Measurements from ENCODE around the gene KCNG2. TPM values are rescaled to one million over a fixed set of nuclear protein-coding genes. Genes with fewer than 3 reads are reported as not detected.

Gene KCNG2
- total and polyA plus RNA-seq, 12 donors, result 0.06 to 2.9 (median 0.50) TPM; not detected in 3

DNA sequence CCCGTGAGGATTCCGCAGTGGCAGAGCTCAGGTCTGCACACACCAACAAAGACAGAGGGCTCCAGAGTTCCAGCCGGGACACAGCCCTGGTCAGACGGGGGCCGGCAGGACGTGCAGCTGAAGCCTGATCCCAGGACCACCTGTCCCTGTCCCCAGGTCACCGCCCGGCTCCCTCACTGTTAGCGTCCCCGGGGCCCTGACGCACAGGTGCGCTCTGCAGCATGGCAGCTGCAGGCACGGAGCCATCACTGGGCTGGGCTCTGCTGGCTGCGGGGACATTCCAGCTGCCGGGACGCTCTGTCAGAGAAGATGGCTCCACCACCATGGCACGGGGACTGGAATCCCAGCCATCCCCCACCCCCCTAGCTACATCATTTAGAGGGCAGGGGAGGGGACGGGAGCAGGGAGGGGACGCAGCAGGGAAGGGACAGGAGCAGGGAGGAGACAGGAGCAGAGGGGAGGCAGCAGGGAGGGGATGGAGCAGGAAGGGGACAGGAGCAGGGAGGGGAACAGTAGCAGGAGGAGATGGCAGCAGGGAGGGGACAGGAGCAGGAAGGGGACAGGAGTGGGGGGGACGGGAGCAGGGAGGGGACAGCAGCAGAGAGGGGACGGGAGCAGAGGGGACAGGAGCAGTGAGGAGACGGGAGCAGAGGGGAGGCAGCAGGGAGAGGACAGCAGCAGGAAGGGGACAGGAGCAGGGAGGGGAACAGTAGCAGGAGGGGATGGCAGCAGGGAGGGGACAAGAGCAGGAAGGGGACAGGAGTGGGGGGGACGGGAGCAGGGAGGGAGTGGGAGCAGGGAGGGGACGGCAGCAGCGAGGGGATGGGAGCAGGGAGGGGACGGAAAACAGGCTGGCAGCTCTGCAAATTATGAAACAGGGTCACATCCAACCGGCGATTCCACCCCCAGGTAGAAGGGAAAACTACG, 113.9 kb downstream of the KCNG2 start:
- no peak overlapping the region for H3K27ac ChIP-seq
- peak in 3 of 7 donors; percentile 12 to 48 (median 17) for DNase-seq
- H3K27me3 ChIP-seq, result no peaks in the 10 kb centered on the region
- H3K4me3 ChIP-seq, result no peak overlapping the region
- no peaks in the 10 kb centered on the region for H3K4me1 ChIP-seq (replicated peaks in 1 of 2)
- H3K9me3 ChIP-seq (replicated peaks in 1 of 3), result no peaks in the 10 kb centered on the region
- WGBS, 4 donors, result 84 to 90% (median 85%) methylated on average over 16 to 29 of the region's 29 CpGs
- intact Hi-C loops (cut with DNase I), result loop anchor here in 1 of 2 donors (10.0 kb wide), 1 partner anchor 187 kb away; no protein-coding TSS in a partner anchor
- peaks cover 0 to 10% of the 10 kb centered on the region in 2 donors for H3K36me3 ChIP-seq (replicated peaks in 1 of 2)
- TF ChIP-seq POLR2A (IDR thresholded peaks at IDR 0.05), result no peak

DNA sequence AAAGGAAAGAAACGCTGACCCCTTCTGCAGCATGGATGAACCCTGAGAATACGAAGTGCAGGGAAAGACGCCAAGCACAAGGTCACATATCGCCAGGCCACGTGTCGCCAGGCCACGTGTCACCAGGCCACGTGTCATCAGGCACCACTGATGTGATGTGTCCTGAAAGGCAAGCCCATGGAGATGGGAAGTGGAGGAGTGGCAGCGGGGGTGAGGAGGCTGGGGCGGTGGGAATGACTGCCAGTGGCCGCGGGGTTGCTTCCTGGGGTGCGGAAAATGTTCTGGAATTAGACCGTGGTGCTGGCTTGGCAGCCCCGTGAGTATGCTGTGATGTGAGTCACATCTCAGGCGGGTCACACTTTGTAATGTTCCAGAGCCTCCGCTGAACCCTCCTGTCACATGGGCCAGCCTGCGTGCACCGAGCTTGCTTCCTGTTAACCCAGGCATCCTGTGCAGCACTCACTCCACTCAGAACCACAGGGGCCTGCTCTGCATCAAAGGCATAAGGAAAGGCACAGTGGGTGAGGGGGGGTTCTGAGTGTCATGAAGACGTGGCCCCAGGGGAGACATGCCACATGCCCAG, 114.8 kb downstream of the KCNG2 start:
- peak in 3 of 7 donors; percentile 21 to 49 (median 22) for DNase-seq
- H3K9me3 ChIP-seq (replicated peaks in 1 of 3), result no peaks in the 10 kb centered on the region
- no peak overlapping the region for H3K27ac ChIP-seq
- TF ChIP-seq POLR2A (IDR thresholded peaks at IDR 0.05), result no peak
- TF ChIP-seq, protein P1, sequence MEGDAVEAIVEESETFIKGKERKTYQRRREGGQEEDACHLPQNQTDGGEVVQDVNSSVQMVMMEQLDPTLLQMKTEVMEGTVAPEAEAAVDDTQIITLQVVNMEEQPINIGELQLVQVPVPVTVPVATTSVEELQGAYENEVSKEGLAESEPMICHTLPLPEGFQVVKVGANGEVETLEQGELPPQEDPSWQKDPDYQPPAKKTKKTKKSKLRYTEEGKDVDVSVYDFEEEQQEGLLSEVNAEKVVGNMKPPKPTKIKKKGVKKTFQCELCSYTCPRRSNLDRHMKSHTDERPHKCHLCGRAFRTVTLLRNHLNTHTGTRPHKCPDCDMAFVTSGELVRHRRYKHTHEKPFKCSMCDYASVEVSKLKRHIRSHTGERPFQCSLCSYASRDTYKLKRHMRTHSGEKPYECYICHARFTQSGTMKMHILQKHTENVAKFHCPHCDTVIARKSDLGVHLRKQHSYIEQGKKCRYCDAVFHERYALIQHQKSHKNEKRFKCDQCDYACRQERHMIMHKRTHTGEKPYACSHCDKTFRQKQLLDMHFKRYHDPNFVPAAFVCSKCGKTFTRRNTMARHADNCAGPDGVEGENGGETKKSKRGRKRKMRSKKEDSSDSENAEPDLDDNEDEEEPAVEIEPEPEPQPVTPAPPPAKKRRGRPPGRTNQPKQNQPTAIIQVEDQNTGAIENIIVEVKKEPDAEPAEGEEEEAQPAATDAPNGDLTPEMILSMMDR (IDR thresholded peaks at IDR 0.05), result no peak
- H3K36me3 ChIP-seq (replicated peaks in 1 of 2), result peaks cover 0 to 10% of the 10 kb centered on the region in 2 donors
- intact Hi-C loops (cut with DNase I), result loop anchor here in 1 of 2 donors (10.0 kb wide), 1 partner anchor 188 kb away; no protein-coding TSS in a partner anchor
- WGBS, 4 donors, result 79 to 87% (median 83%) methylated on average over 16 to 20 of the region's 20 CpGs
- no peak overlapping the region for H3K4me3 ChIP-seq
- no peaks in the 10 kb centered on the region for H3K27me3 ChIP-seq
- H3K4me1 ChIP-seq (replicated peaks in 1 of 2), result no peaks in the 10 kb centered on the region

DNA sequence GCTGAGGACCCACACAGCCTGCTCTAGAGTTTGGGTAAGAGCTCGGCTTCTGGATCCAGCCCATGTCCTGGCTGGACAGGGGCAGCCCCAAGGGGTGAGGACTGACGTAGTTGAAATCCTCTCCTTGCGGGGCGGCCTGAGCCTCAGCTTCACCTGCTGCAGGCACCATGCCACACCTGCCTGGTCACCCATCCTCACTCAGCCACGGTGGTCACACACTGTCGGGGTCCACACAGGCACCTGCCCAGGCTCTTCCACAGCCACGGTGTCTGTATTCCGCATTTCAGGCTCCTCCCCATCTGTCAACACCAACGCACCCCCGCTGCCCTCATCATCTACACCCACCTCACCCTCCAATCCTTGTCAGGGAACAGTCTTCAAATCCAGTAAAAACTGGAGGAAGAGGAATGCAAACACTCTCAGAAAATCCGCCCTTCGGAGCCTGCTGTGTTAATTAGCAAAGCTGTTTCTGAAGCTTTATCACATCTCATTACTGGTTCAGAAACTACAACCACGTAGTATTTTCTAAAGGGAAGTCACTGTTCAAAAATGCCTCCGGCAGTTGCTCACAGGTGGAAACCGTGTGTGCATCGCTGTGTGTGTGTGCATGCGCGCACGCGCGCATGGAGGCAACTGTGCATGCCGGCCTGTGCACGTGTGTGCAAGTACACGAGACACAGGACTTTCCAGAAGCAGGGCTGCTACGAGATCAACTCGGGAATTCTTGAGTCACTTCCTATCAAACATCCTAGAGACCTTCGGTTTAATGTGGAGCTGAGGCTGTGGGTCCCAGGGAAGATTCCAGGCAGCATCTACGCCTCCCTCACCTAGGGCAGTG, 115.5 kb downstream of the KCNG2 start:
- Histone ChIP-seq H3K4me3 (no peak overlapping the region), H3K4me1 (replicated peaks in 1 of 2) (no peaks in the 10 kb centered on the region), H3K9me3 (replicated peaks in 1 of 3) (no peaks in the 10 kb centered on the region), H3K27ac (no peak overlapping the region), H3K27me3 (no peaks in the 10 kb centered on the region), H3K36me3 (replicated peaks in 1 of 2) (peaks cover 0 to 10% of the 10 kb centered on the region in 2 donors)
- TF ChIP-seq, protein P1 (IDR thresholded peaks at IDR 0.05), result no peak
- no peak for TF ChIP-seq POLR2A (IDR thresholded peaks at IDR 0.05)
- DNase-seq, result peak in 2 of 7 donors; percentile 18 to 29
- 89 to 95% (median 93%) methylated on average over 27 to 28 of the region's 28 CpGs for WGBS, 4 donors
- intact Hi-C loops (cut with DNase I), result loop anchor here in 1 of 2 donors (10.0 kb wide), 1 partner anchor 188 kb away; no protein-coding TSS in a partner anchor

DNA sequence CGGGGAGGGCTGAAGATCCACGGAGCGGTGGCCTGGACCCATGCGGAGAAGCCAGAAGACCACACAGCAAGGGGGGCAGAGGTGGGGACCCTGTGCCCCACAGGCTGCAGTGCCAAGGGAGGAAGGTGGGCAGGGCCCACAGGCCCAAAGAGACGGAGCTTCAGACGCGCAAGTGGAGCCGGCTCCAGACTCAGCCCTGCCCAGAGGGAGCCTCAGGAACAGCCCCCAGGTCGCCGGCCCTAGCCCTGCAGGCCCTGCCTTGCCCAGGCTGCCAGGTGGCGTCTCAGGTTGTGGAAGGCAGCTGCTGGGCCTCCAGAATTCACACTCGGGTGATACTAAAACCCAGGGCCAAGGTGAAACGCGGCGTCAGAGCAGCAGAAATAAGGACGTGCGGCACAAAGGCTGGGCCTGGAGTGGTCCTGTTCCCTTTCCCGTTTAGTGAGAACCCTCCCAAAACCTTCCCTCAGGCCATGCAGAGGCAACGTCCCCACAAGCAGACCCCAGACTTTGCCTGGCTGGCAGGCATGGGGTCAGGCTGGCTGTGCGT, 116.9 kb downstream of the KCNG2 start:
- TF ChIP-seq, protein P1 (IDR thresholded peaks at IDR 0.05), result no peak
- TF ChIP-seq POLR2A (IDR thresholded peaks at IDR 0.05), result no peak
- peaks cover 0 to 10% of the 10 kb centered on the region in 2 donors for H3K36me3 ChIP-seq (replicated peaks in 1 of 2)
- WGBS, 4 donors, result 88 to 95% (median 93%) methylated on average over 13 to 20 of the region's 20 CpGs
- intact Hi-C loops (cut with DNase I), result loop anchor here in 1 of 2 donors (10.0 kb wide), 1 partner anchor 190 kb away; no protein-coding TSS in a partner anchor
- no peak overlapping the region for H3K27ac ChIP-seq
- no peak overlapping the region for H3K4me3 ChIP-seq
- no peaks in the 10 kb centered on the region for H3K9me3 ChIP-seq (replicated peaks in 1 of 3)
- H3K27me3 ChIP-seq, result no peaks in the 10 kb centered on the region
- no peaks in the 10 kb centered on the region for H3K4me1 ChIP-seq (replicated peaks in 1 of 2)
- peak in 2 of 7 donors; percentile 8 to 34 for DNase-seq
